GM21529 (cell line): ENCODE data around the gene PIP5K1B.
"Not testable (repeated sequence)": the region's sequence is repeated elsewhere in the genome, so short reads cannot be mapped to it uniquely, and the experiment has no call there.

Source experiments
- ATAC-seq: cut with Tn5 transposase; IDR thresholded peaks from one replicate; pipeline ENCODE4 v1.9.1; 2021; ENCODE audit not compliant: unreplicated experiment

Gene PIP5K1B

GRCh38 chr9:68704814-68705530, at the start of gene PIP5K1B:
PIP5K1B (plus strand) TSS chr9:68705240; CDS start chr9:68822615, 117,375 bp downstream.
- peak; percentile 68 for ATAC-seq

DNA sequence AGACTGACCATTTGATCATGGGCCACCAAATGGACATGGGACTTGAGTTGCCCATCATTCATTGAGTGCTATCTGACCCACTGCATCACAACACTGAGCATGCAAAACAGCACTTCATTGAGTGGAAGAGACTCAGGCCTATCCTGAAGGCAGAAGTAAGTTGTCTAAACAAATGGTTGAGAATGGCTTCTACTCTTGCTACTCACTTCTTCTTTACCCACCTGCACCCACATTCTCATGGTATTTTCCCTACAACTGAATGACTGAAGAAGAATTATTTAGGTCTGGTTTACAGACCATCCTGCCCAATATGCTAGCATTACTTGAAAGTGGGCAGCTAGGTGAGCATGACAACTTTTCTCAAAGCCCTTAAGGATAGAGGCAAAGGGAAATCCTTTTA, 41.0 kb upstream of the PIP5K1B start:
- no peak for ATAC-seq

GRCh38 chr9:68668127-68668526, 36.9 kb upstream of the PIP5K1B start:
- ATAC-seq: no peak

DNA sequence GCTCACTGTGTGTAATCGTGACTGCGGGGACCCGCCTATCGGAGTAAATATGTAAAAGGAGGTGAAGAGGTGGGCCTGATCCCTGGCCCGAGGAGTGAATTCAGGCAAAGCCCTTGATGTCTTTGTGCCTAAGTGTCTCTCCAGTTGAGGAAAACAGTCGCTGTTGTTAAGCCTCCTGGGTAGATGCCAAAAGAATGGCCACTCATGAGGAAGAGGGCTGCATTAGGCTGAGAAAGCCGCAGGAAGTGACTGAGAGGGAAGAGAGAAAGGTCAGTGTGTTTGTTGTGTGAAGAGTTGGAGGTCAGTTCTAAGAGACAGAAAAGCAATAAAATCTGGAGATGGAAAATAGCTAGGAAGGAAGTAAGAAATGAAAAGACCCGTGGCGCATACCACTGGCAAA, 35.8 kb upstream of the PIP5K1B start:
- ATAC-seq: no peak

- ATAC-seq: no peak
These were observed 32.8 kb upstream of the PIP5K1B start for GRCh38 chr9:68672215-68672614.

GRCh38 chr9:68672625-68673024, 32.4 kb upstream of the PIP5K1B start:
- ATAC-seq: no peak

DNA sequence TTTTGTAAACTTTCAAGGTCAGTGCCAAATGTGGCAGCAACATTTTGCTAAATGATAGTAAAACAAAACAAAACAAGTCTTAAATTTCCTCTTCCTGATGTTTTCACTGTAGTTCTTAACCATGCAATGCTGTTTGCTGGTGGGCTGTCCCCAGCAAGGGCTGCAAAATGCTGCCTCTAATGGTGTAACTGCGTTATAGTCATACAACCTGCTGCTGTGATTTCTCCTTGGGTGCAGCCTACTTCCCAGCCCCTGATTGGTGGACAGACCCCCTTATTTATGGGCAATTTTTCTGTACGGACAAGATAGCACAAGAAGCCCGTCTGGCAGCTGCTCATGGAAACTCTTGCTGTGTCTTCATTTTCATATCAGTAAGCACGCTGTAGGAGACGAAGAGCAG, 26.6 kb upstream of the PIP5K1B start:
- no peak for ATAC-seq

GRCh38 chr9:68683433-68683832, 21.6 kb upstream of the PIP5K1B start:
- ATAC-seq: no peak

DNA sequence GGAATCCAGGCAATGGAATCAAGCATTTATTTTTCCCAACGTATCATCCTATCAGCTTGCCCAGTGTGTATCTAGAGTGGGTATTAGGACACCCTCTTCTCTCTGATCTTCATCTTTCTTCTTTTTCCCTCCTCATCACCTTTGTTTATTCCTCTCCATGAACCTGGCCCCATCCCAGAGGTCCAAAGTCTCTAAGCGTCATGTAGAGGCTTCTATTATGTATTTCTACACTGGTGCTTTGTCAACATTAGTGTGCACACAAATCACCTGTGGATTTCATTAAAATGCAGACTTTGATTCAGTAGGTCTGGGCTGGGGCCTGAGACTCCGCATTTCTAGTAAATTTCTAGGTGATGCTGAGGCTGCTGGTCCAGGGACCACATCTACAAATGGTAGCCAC, 19.8 kb upstream of the PIP5K1B start:
- no peak for ATAC-seq

GRCh38 chr9:68685770-68686169, 19.3 kb upstream of the PIP5K1B start:
- peak; percentile 92 for ATAC-seq

- no peak for ATAC-seq
These were observed 15.0 kb upstream of the PIP5K1B start for GRCh38 chr9:68690088-68690487.

- no peak for ATAC-seq
These were observed 12.5 kb upstream of the PIP5K1B start for GRCh38 chr9:68692519-68692918.

- no peak for ATAC-seq
These were observed 10.9 kb upstream of the PIP5K1B start for GRCh38 chr9:68694125-68694524.

GRCh38 chr9:68697851-68698250, 7.2 kb upstream of the PIP5K1B start:
- ATAC-seq: no peak

DNA sequence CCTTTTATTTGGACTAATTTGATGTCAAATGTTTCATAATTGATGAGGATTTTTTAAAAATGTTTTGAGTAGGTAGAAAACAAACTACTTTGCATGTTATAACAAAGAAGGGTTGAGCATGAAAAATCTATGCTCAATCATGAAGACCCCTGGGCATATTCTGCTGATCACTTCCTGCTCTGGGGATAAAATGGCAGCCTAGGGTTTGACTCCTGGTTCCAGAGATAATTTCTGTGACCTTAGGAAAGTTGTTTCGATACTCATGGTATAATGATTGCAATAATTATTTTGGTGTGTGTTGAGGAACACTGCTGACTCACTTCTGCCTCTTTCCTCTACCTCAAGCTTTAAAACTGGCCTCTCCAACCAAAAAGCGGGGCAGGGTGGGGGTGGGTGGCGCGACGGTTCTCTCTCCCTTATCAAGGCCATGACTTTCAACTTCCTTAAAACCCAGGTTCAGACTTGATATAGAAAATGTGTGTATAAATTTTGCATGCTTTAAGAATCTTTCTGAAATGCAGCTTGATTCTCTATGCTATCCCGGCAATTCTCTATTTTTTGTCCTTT, 6.0 kb upstream of the PIP5K1B start:
- no peak for ATAC-seq

GRCh38 chr9:68699625-68700024, 5.4 kb upstream of the PIP5K1B start:
- not testable (repeated sequence) for ATAC-seq

DNA sequence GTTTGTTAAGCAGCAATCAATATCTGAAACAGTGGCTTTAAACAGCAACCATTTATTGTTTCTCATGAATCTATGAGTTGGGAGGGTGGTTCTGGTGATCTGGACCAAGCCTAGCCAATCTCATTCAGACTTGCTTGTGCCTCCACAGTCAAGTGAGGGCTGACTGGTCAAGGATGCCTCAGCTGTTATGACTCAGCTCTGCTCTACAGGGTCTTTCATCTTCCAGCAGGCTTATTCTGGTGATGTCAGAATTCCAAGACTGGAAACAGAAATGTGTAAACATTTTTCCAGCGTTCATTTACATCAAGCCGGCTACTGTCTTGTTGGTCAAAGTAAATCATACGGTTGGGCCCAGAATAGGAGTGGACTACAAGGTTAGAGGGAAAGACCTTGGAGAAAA, 2.5 kb upstream of the PIP5K1B start:
- ATAC-seq: no peak

DNA sequence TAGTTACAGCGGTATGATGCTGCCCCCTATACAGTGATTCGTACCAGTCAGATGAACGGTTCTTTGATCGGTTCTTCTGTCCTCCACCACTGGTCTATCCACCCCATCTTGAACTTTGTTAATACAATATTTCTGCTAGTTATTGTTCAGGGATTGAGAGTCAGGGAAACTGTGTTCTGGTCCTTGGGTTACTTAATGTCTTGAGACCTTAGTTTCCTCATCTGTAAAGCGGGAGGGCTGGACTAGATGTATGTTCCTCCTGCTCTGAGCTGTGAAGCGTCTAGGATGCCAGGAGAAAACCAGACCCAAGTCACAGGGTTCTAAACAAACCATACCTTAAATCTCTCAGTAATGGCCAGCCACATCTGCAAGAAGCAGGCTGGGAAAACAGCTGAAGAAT, 1.4 kb upstream of the PIP5K1B start:
- ATAC-seq: no peak

DNA sequence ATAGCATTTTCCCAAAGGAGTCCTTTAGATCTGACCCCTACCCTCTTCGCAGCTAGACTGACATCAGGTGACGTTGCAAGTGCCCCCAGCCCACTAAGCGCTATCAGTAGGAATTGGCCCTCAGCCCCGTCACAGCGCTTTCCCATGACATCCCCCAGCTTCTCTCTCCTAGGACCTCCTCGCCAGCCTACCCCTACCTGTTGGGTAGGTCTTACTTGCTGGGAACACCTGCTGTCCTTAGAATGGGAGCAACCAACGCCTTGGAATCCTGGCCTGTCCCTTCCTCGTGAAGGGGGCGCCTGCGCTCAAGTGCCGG, 584 bp upstream of the PIP5K1B start:
- no peak for ATAC-seq

DNA sequence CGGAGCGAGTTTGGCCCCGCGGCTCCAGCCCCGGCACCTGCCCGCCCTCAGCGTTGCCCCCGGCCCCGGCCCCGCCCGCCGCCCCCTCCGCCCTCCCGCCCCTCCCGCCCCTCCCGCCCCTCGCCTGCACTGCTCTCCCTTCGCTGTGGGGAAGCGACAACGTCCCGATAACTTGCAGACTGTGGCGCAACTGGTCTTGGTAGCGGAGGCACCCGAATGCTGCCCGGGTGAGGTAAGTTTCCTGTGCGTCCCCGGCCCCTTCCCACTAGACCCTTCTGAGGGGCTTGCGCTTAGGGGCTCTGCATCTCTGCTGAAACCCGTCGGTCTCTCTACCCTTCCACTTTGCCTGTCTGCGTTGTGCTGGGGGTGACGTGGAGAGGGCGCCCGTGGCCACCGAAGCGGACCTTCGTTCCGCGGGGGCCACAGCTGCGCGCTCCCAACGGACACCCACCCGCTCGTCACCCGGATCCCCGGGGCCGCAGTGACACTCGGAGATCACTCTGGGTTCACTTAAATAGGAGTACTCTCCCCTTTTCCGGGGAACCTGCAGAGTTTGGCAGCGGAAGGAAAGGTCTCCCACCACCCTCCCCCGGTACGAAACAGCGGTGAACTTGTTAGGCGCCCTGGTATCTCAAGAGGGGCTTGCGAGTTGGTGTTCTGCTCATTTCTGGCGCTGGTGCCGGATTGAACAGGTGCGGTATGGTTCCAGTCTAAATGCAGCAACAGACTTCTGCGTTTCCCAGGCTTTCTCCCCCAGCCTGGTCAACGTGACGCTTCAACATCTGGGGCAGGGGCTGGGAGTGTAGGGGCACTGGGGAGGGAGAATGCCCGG, 707 bp downstream of the PIP5K1B start:
- ATAC-seq: peak; percentile 16

DNA sequence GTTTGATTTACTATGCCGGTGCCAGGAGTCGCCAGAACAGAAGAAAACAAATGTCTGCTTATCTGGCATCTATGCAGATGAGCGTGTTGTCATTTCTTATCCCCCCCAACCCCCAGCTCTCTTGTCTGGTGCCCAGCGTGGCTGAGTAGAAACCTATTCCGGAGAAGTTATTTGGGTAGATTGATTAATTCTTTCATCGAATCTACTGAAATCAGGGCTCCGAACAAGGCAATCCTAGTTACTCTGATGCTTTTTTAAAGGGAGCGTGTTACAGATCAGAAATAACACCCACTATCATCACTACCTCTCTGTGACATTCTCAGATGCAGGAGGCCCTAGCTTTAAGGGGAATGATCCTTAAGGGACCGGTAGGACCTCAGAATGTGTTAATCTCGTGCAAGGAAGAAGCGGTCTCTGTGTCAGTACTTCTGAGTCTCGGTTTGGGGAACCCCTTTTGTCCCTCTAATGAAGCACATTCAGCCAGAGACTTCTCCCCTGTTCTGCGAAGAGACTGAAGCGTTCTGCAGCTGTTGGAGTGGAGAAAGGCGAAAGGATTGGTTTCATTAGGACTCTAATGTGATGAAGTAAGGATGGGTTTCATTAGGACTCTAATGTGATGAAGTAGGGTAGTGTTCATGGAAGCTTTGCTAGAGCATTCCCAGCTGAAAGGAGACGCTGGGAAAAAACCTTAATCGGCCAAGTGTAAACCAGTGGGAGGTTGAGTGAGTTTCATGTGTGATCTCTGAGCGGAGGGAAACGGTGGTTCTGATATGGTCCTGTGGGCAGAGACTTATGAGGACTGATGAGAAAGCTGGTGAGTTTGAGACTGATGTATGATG, 1.5 kb downstream of the PIP5K1B start:
- ATAC-seq: peak; percentile 46
